ENCODE data around the gene ATG4B. TPM values are rescaled to one million over a fixed set of nuclear protein-coding genes. Genes with fewer than 3 reads are reported as not detected.

Gene ATG4B
- 49.3 and 52.5 TPM in 2 replicates for total RNA-seq

GRCh38 chr2:241637018-241637794, at the start of gene ATG4B, which contains the start of gene THAP4:
Gene ATG4B (plus strand): TSS chr2:241637693. CDS start chr2:241637715, 22 bp downstream.
Gene THAP4 (minus strand): TSS chr2:241637158. CDS start chr2:241637017, 141 bp downstream.

GRCh38 chr2:241686650-241687425, 49.3 kb downstream of the ATG4B start, which contains the start of gene DTYMK:
Gene DTYMK (minus strand): TSS chr2:241686815. CDS start chr2:241686783, 32 bp downstream.

GRCh38 chr2:241701399-241702154, 64.1 kb downstream of the ATG4B start, which contains the start of gene ING5:
Gene ING5 (plus strand): TSS chr2:241702039. CDS start chr2:241702066, 27 bp downstream.

Other genes with a start within 250 kb of the ATG4B start
- gene STK25, start 129.1 kb upstream of the ATG4B start, total RNA-seq = 261 and 295 TPM in 2 replicates
- 28.6 and 35.9 TPM in 2 replicates for gene BOK, start 78.9 kb upstream of the ATG4B start, total RNA-seq
- 34.8 and 45.0 TPM in 2 replicates for gene THAP4, start 535 bp upstream of the ATG4B start, total RNA-seq
- gene DTYMK, start 49.1 kb downstream of the ATG4B start, total RNA-seq = 60.6 and 64.4 TPM in 2 replicates
- gene ING5, start 64.3 kb downstream of the ATG4B start, total RNA-seq = 18.0 and 19.3 TPM in 2 replicates
- gene D2HGDH, start 96.9 kb downstream of the ATG4B start, total RNA-seq = 9.2 and 10.1 TPM in 2 replicates
- not detected in 2 replicates for gene GAL3ST2, start 139.1 kb downstream of the ATG4B start, total RNA-seq
- gene NEU4, start 171.5 kb downstream of the ATG4B start, total RNA-seq = not detected in 2 replicates
- not detected in 2 replicates for gene PDCD1, start 221.2 kb downstream of the ATG4B start, total RNA-seq
- not detected in 2 replicates for gene RTP5, start 232.0 kb downstream of the ATG4B start, total RNA-seq

Measured in thoracic aorta endothelial cell (primary cell).